ENCODE results near the gene SCCPDH.
A peak's percentile ranks its signal among the peaks of the same experiment; 100 is the strongest.

SCCPDH gene

GRCh38 chr1:246724016-246724730 is at the start of gene SCCPDH:
Gene SCCPDH (plus strand): TSS chr1:246724409. CDS start chr1:246724423, 14 bp downstream.
- POLR2A ChIA-PET, result no interaction called here
- CTCF ChIA-PET, result interaction anchor here (0.7 to 2.4 kb wide), 10 partner anchors 14 to 158 kb away, joined by 3 to 20 read pairs (median 4); partner anchors contain the start of genes CNST and TFB2M
- DNase-seq (ENCODE audit: low read depth, low spot score), result no peak
- peak; percentile 1 for TF ChIP-seq CTCF (IDR thresholded peaks at IDR 0.05; ENCODE audit: insufficient read depth, low read length, missing control alignments)
- peak within 1 kb of the TSS; percentile 78 for H3K4me3 ChIP-seq (ENCODE audit: low read depth, low read length)

GRCh38 chr1:246677842-246678241 is 46.4 kb upstream of the SCCPDH start:
- TF ChIP-seq CTCF (IDR thresholded peaks at IDR 0.05; ENCODE audit: insufficient read depth, low read length, missing control alignments), result no peak
- ChIA-PET CTCF (interaction anchor here (1.6 to 6.6 kb wide), 2 partner anchors 9 to 12 kb away, joined by 3 to 61 read pairs; no protein-coding TSS in a partner anchor), POLR2A (no interaction called here)
- H3K4me3 ChIP-seq (ENCODE audit: low read depth, low read length), result no peak overlapping the region
- no peak for DNase-seq (ENCODE audit: low read depth, low spot score)

GRCh38 chr1:246678816-246679793 is 45.1 kb upstream of the SCCPDH start:
- no peak for DNase-seq (ENCODE audit: low read depth, low spot score)
- TF ChIP-seq CTCF (IDR thresholded peaks at IDR 0.05; ENCODE audit: insufficient read depth, low read length, missing control alignments), result no peak
- ChIA-PET CTCF (interaction anchor here (0.9 to 6.6 kb wide), 4 partner anchors 8 to 32 kb away, joined by 3 to 61 read pairs (median 4); no protein-coding TSS in a partner anchor), POLR2A (no interaction called here)
- H3K4me3 ChIP-seq (ENCODE audit: low read depth, low read length), result no peak overlapping the region

GRCh38 chr1:246679794-246680177 is 44.4 kb upstream of the SCCPDH start:
- TF ChIP-seq CTCF (IDR thresholded peaks at IDR 0.05; ENCODE audit: insufficient read depth, low read length, missing control alignments), result no peak
- ChIA-PET POLR2A (no interaction called here), CTCF (interaction anchor here (0.9 to 6.6 kb wide), 3 partner anchors 10 to 32 kb away, joined by 4 to 61 read pairs (median 5); no protein-coding TSS in a partner anchor)
- no peak for DNase-seq (ENCODE audit: low read depth, low spot score)
- H3K4me3 ChIP-seq (ENCODE audit: low read depth, low read length), result no peak overlapping the region

GRCh38 chr1:246680190-246680589 is 44.0 kb upstream of the SCCPDH start:
- no peak for TF ChIP-seq CTCF (IDR thresholded peaks at IDR 0.05; ENCODE audit: insufficient read depth, low read length, missing control alignments)
- ChIA-PET CTCF (interaction anchor here (0.9 to 6.6 kb wide), 3 partner anchors 10 to 75 kb away, joined by 4 to 61 read pairs (median 20); no protein-coding TSS in a partner anchor), POLR2A (no interaction called here)

More at GRCh38 chr1:246680190-246680589, 44.0 kb upstream of the SCCPDH start:
- no peak for DNase-seq (ENCODE audit: low read depth, low spot score)
- 0 out of 2 replicates have a peak overlapping the region, but pooled peaks have one; percentile 9 for H3K4me3 ChIP-seq (ENCODE audit: low read depth, low read length)

All from AG04449 (cell line).